Measurements from ENCODE around the gene MIPEP.

GRCh38 chr13:23728807-23729206 is 160.4 kb downstream of the MIPEP start:
- TF ChIP-seq CTCF (conservative IDR thresholded peaks at IDR 0.05; ENCODE audit: low read depth, low read length), result no peak
- no peak for TF ChIP-seq EZH2 (IDR thresholded peaks at IDR 0.05; ENCODE audit: borderline replicate concordance, low read depth, low read length, poor library complexity, severe bottlenecking)
